ENCODE measurements around the gene RNF207. TPM values are rescaled to one million over a fixed set of nuclear protein-coding genes. Genes with fewer than 3 reads are reported as not detected.

RNF207 gene
- total and polyA plus RNA-seq, 4 donors = 3.3 to 13.7 (median 5.8) TPM

GRCh38 chr1:6251681-6252373 lies 45.9 kb downstream of the RNF207 start:
- H3K9ac ChIP-seq (ENCODE audit: low read depth in 1 of 2, low read length in 2 of 2) = no peak overlapping the region
- WGBS = 81% methylated on average over 15 of the region's 15 CpGs
- H3K27ac ChIP-seq (ENCODE audit: low read depth in 1 of 2, low read length in 2 of 2) = no peak overlapping the region
- peaks cover 0 to 5% (median 2%) of the 10 kb centered on the region in 4 donors for H3K27me3 ChIP-seq (ENCODE audit: control insufficient read depth in 4 of 4, insufficient read depth in 4 of 4, low read length in 3 of 4)
- H3K4me1 ChIP-seq (ENCODE audit: control insufficient read depth in 4 of 4, insufficient read depth in 4 of 4, low read length in 3 of 4) = peaks cover 0 to 18% (median 6%) of the 10 kb centered on the region in 4 donors
- H3K9me3 ChIP-seq (ENCODE audit: control insufficient read depth in 4 of 4, low read length in 3 of 4) = no peaks in the 10 kb centered on the region
- no peak for DNase-seq (ENCODE audit: low spot score)
- H3K36me3 ChIP-seq (ENCODE audit: control insufficient read depth in 4 of 4, insufficient read depth in 3 of 4, low read depth in 1 of 4, low read length in 3 of 4) = no peaks in the 10 kb centered on the region
- H3K4me3 ChIP-seq (ENCODE audit: low read depth in 1 of 3, low read length in 3 of 3) = no peak overlapping the region
- no peak for TF ChIP-seq SP1 (IDR thresholded peaks at IDR 0.05)
- TF ChIP-seq MAX (IDR thresholded peaks at IDR 0.05) = no peak
- TF ChIP-seq JUND (IDR thresholded peaks at IDR 0.05) = no peak
- no peak for TF ChIP-seq REST (IDR thresholded peaks at IDR 0.05)
- TF ChIP-seq FOXA1 (IDR thresholded peaks at IDR 0.05) = no peak
- TF ChIP-seq CTCF (IDR thresholded peaks at IDR 0.05; ENCODE audit: low read depth, low read length, missing input control) = no peak
- no peak for TF ChIP-seq RAD21 (IDR thresholded peaks at IDR 0.05)
- TF ChIP-seq YY1 (IDR thresholded peaks at IDR 0.05) = no peak
- no peak for TF ChIP-seq TAF1 (conservative IDR thresholded peaks at IDR 0.05)
- TF ChIP-seq ATF3 (IDR thresholded peaks at IDR 0.05) = no peak
- no peak for TF ChIP-seq FOXA2 (IDR thresholded peaks at IDR 0.05)
- no peak for TF ChIP-seq HNF4A (conservative IDR thresholded peaks at IDR 0.05)
- TF ChIP-seq RXRA (IDR thresholded peaks at IDR 0.05) = no peak
- TF ChIP-seq ZBTB33 (IDR thresholded peaks at IDR 0.05) = no peak
- no peak for TF ChIP-seq GABPA (IDR thresholded peaks at IDR 0.05 in 1 of 2, conservative IDR thresholded peaks at IDR 0.05 in 1 of 2)
- TF ChIP-seq NR2F2 (IDR thresholded peaks at IDR 0.05) = no peak
- TF ChIP-seq EGR1 (IDR thresholded peaks at IDR 0.05; ENCODE audit: low read depth in 2 of 2) = no peak
- TF ChIP-seq HNF4G (IDR thresholded peaks at IDR 0.05) = no peak
